GM18519 (cell line): ENCODE results near the gene PPP2R2C.

Experiments used
- ATAC-seq: cut with Tn5 transposase; IDR thresholded peaks from one replicate; pipeline ENCODE4 v1.9.1; 2021; ENCODE audit warnings: mild to moderate bottlenecking, moderate library complexity; ENCODE audit not compliant: unreplicated experiment, low FRiP score

Gene PPP2R2C

GRCh38 chr4:6383929-6384328, 88.5 kb downstream of the PPP2R2C start:
- ATAC-seq = no peak

- no peak for ATAC-seq
These were observed 89.4 kb downstream of the PPP2R2C start for GRCh38 chr4:6383009-6383404.

- ATAC-seq = no peak
These were observed 90.8 kb downstream of the PPP2R2C start for GRCh38 chr4:6381571-6382123.

- no peak for ATAC-seq
These were observed 91.5 kb downstream of the PPP2R2C start for GRCh38 chr4:6380746-6381410.

GRCh38 chr4:6379767-6380745, 92.4 kb downstream of the PPP2R2C start:
- no peak for ATAC-seq

GRCh38 chr4:6378493-6379445, 93.6 kb downstream of the PPP2R2C start:
- ATAC-seq = no peak

- no peak for ATAC-seq
These were observed 94.6 kb downstream of the PPP2R2C start for GRCh38 chr4:6377626-6378492.

- ATAC-seq = no peak
These were observed 96.7 kb downstream of the PPP2R2C start for GRCh38 chr4:6375620-6376295.

GRCh38 chr4:6374575-6374974, 97.8 kb downstream of the PPP2R2C start:
- no peak for ATAC-seq

GRCh38 chr4:6373541-6374410, 98.6 kb downstream of the PPP2R2C start:
- no peak for ATAC-seq

- peak; percentile 47 for ATAC-seq
These were observed 99.5 kb downstream of the PPP2R2C start for GRCh38 chr4:6372649-6373525.

- ATAC-seq = no peak
These were observed 100.6 kb downstream of the PPP2R2C start for GRCh38 chr4:6371812-6372211.

- no peak for ATAC-seq
These were observed 101.1 kb downstream of the PPP2R2C start for GRCh38 chr4:6371271-6371670.

GRCh38 chr4:6369924-6370645, 102.3 kb downstream of the PPP2R2C start:
- ATAC-seq = no peak

GRCh38 chr4:6369511-6369910, 102.9 kb downstream of the PPP2R2C start:
- ATAC-seq = no peak

- no peak for ATAC-seq
These were observed 103.4 kb downstream of the PPP2R2C start for GRCh38 chr4:6369035-6369434.
